Cardiac muscle cell (in vitro differentiated cells and primary cell): Measurements from ENCODE around the gene MAPKAPK2. TPM values are rescaled to one million over a fixed set of nuclear protein-coding genes. Genes with fewer than 3 reads are reported as not detected.

Source experiments
- DNase-seq, 2 donors: peaks; one replicate each; pipeline versions ENCODE4 v3.0.0 to v3.0.0-alpha.2; 2010 to 2017; ENCODE audit warnings: low read depth in 1 of 2, low spot score in 1 of 2
- H3K27ac ChIP-seq: fragments of 200-600 bp; sonication (generic); 2 replicates; pipeline ENCODE4 v1.5.1; 2016
- H3K27me3 ChIP-seq: fragments of 200-600 bp; sonication (generic); 2 replicates; pipeline ENCODE4 v1.6.0; 2016; ENCODE audit warnings: control low read depth
- H3K36me3 ChIP-seq: fragments of 200-600 bp; sonication (generic); 2 replicates; pipeline ENCODE4 v1.5.1; 2016; ENCODE audit warnings: control low read depth
- H3K4me1 ChIP-seq: fragments of 200-600 bp; sonication (generic); 2 replicates; pipeline ENCODE4 v1.8.1; 2017; ENCODE audit warnings: low read depth, mild to moderate bottlenecking, mixed run types
- H3K4me3 ChIP-seq: fragments of 200-600 bp; sonication (generic); 2 replicates; pipeline ENCODE4 v1.5.1; 2016; ENCODE audit warnings: mild to moderate bottlenecking
- H3K9me3 ChIP-seq: fragments of 200-600 bp; sonication (generic); 2 replicates; pipeline ENCODE4 v1.5.1; 2017; ENCODE audit warnings: low read depth, mild to moderate bottlenecking, control low read depth
- CTCF ChIP-seq: IDR thresholded peaks from 2 replicates; pipeline ENCODE4 v1.5.1; 2012; ENCODE audit warnings: low read depth, mild to moderate bottlenecking, low read length
- polyA plus RNA-seq: library from polyadenylated mRNA; unstranded; fragments of >200 nt; fragmentation: Nextera tagmentation; extraction: Ambion mirVana; gene quantifications from 2 replicates; pipeline ENCODE4 v1.2.1, GENCODE V29; 2016
- total RNA-seq: library from RNA; depleted of rRNA; stranded (reverse); fragments of >200 nt; gene quantifications from 2 replicates; pipeline ENCODE4 v1.2.3, GENCODE V29; 2016

Gene MAPKAPK2
- total and polyA plus RNA-seq, 2 experiments from 2014 or later, result 31.4 to 117 TPM

GRCh38 chr1:206705726-206706297 is 21.1 kb downstream of the MAPKAPK2 start:
- no peaks in the 10 kb centered on the region for H3K27me3 ChIP-seq
- H3K27ac ChIP-seq, result peak overlapping the region; percentile 10
- peak in 1 of 2 donors; percentile 54 for DNase-seq
- no peaks in the 10 kb centered on the region for H3K9me3 ChIP-seq
- H3K4me1 ChIP-seq, result peaks cover 67% of the 10 kb centered on the region
- H3K36me3 ChIP-seq, result no peaks in the 10 kb centered on the region
- no peak overlapping the region for H3K4me3 ChIP-seq
- TF ChIP-seq CTCF, result no peak

- no peak overlapping the region for H3K4me3 ChIP-seq
- no peaks in the 10 kb centered on the region for H3K9me3 ChIP-seq
- DNase-seq, result peak in 1 of 2 donors; percentile 92
- H3K4me1 ChIP-seq, result peaks cover 67% of the 10 kb centered on the region
- H3K27me3 ChIP-seq, result no peaks in the 10 kb centered on the region
- H3K27ac ChIP-seq, result no peak overlapping the region
- H3K36me3 ChIP-seq, result no peaks in the 10 kb centered on the region
- TF ChIP-seq CTCF, result no peak
These were observed 21.6 kb downstream of the MAPKAPK2 start for GRCh38 chr1:206706298-206706791.

GRCh38 chr1:206706806-206707366 is 22.2 kb downstream of the MAPKAPK2 start:
- Histone ChIP-seq H3K36me3 (no peaks in the 10 kb centered on the region), H3K4me1 (peaks cover 67% of the 10 kb centered on the region), H3K27me3 (no peaks in the 10 kb centered on the region), H3K4me3 (no peak overlapping the region), H3K27ac (no peak overlapping the region), H3K9me3 (no peaks in the 10 kb centered on the region)
- no peak for TF ChIP-seq CTCF
- no peak for DNase-seq

- TF ChIP-seq CTCF, result no peak
- Histone ChIP-seq H3K36me3 (no peaks in the 10 kb centered on the region), H3K4me1 (peaks cover 56% of the 10 kb centered on the region), H3K27ac (peak overlapping the region; percentile 29), H3K4me3 (no peak overlapping the region), H3K27me3 (no peaks in the 10 kb centered on the region), H3K9me3 (no peaks in the 10 kb centered on the region)
- no peak for DNase-seq
These were observed 23.4 kb downstream of the MAPKAPK2 start for GRCh38 chr1:206708058-206708457.

DNA sequence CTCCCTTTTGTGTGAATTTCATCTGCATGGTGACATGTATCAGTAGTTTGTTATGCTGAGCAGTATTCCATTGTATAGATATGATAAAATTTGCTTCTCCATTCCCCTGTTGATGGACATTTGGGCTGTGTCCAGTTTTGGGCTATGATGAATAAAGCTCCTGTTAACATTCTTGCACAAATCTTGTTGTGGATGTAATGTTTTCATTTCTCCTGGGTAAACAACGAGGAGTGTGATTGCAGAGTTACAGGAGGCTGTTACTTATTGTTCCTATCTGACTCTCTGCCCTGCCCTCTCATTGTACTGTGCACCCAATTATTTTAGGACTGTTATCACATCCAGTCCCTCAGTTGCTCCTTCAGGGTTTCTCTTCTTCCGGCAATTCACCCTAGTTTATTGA is 24.2 kb downstream of the MAPKAPK2 start:
- peaks cover 56% of the 10 kb centered on the region for H3K4me1 ChIP-seq
- TF ChIP-seq CTCF, result no peak
- no peaks in the 10 kb centered on the region for H3K36me3 ChIP-seq
- H3K27me3 ChIP-seq, result no peaks in the 10 kb centered on the region
- no peak overlapping the region for H3K27ac ChIP-seq
- peak in 1 of 2 donors; percentile 50 for DNase-seq
- no peak overlapping the region for H3K4me3 ChIP-seq
- no peaks in the 10 kb centered on the region for H3K9me3 ChIP-seq
